ENCODE measurements around the gene MFAP3.

MFAP3 gene

DNA sequence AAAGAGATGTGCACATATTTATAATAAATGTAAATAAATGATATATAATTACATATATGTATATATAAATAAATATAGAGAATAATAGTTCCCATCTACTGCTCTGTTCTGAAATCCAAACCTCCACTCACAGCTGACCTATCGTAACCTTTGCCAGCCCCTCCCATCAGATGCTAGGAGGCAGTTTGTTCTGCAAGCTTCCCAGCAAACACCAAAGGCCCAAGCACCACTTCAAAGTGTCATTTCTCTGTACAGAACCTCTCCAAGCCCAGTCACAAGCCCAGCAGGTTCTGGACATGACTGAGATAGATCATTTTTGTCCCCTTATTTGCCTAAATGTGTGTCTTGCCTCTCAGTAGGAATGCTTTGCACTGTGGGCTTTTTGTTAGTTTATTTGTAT is 62.4 kb downstream of the MFAP3 start:
- TF ChIP-seq, protein P1, sequence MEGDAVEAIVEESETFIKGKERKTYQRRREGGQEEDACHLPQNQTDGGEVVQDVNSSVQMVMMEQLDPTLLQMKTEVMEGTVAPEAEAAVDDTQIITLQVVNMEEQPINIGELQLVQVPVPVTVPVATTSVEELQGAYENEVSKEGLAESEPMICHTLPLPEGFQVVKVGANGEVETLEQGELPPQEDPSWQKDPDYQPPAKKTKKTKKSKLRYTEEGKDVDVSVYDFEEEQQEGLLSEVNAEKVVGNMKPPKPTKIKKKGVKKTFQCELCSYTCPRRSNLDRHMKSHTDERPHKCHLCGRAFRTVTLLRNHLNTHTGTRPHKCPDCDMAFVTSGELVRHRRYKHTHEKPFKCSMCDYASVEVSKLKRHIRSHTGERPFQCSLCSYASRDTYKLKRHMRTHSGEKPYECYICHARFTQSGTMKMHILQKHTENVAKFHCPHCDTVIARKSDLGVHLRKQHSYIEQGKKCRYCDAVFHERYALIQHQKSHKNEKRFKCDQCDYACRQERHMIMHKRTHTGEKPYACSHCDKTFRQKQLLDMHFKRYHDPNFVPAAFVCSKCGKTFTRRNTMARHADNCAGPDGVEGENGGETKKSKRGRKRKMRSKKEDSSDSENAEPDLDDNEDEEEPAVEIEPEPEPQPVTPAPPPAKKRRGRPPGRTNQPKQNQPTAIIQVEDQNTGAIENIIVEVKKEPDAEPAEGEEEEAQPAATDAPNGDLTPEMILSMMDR (IDR thresholded peaks at IDR 0.05; ENCODE audit: insufficient read depth, missing control alignments) = no peak
- no peak for DNase-seq (ENCODE audit: insufficient read length, low spot score)

DNA sequence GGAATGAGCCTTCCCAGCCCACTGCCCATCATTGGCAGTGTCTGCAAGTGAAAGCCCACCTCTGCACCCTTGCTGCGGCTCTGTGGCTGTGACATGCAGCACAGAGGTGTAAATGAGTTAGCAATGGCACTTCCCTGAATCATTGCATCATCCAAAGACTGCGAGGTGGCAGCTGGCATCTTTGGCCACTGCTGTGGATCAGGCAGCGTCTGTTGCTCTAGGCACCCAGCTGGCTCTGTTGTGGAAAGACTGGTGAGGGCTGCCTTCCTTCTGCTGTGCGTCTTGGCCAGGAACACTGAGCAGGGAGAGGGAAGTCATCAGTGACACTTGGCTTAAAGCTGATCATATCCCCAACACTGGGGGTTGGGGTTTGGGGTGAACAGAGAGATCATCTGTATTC is 64.5 kb downstream of the MFAP3 start:
- FAIRE-seq (no peak), DNase-seq (ENCODE audit: insufficient read length, low spot score) (no peak)
- TF ChIP-seq, protein P1 (IDR thresholded peaks at IDR 0.05; ENCODE audit: insufficient read depth, missing control alignments) = no peak

More for the DNA sequence above, 62.4 kb downstream of the MFAP3 start:
- no peak for FAIRE-seq

Data from D721Med (cell line).